HCT116 (cell line): ENCODE measurements around the gene TRPM7.

Experiments used
- EZH2 ChIP-seq: fragments of 200-600 bp; sonication (generic); IDR thresholded peaks from 2 replicates; pipeline ENCODE4 v1.6.1; 2017; ENCODE audit warnings: antibody characterized with exemption, mixed run types
- EZH2phosphoT487 ChIP-seq: fragments of 200-600 bp; IDR thresholded peaks from 2 replicates; pipeline ENCODE4 v1.6.1; 2018; ENCODE audit warnings: antibody characterized with exemption, borderline replicate concordance
- POLR2A ChIP-seq: IDR thresholded peaks from 2 replicates; pipeline ENCODE4 v1.7.0; 2011; ENCODE audit warnings: borderline replicate concordance; ENCODE audit not compliant: insufficient read depth, insufficient read length; ENCODE audit errors: extremely low read depth
- POLR2AphosphoS5 ChIP-seq: IDR thresholded peaks from 2 replicates; pipeline ENCODE4 v1.6.1; 2011; ENCODE audit warnings: mild to moderate bottlenecking, low read depth, low read length, moderate library complexity
- RAD21 ChIP-seq: IDR thresholded peaks from 2 replicates; pipeline ENCODE4 v1.6.1; 2012; ENCODE audit warnings: low read depth, mild to moderate bottlenecking
- SIN3A ChIP-seq: IDR thresholded peaks from 2 replicates; pipeline ENCODE4 v1.6.1; 2012; ENCODE audit warnings: low read depth
- ZBTB33 ChIP-seq: IDR thresholded peaks from 2 replicates; pipeline ENCODE4 v1.6.1; 2011; ENCODE audit warnings: mild to moderate bottlenecking, low read length, moderate library complexity; ENCODE audit not compliant: insufficient replicate concordance; ENCODE audit errors: extremely low read depth
- ZNF274 ChIP-seq: fragments of 200-500 bp; sonication (Bioruptor generic); IDR thresholded peaks from 2 replicates; pipeline ENCODE4 v1.6.1; 2014; ENCODE audit warnings: mild to moderate bottlenecking, low read depth, low read length, inconsistent platforms
- TF ChIP-seq, protein P1 (sequence below), 3 experiments: fragments of 200-600 bp in 1 of 3; sonication (generic) in 1 of 3; IDR thresholded peaks in 2 of 3; conservative IDR thresholded peaks in 1 of 3; 2 replicates each; pipeline ENCODE4 v1.5.1; 2012 to 2017; ENCODE audit warnings: low read depth in 2 of 3, low read length in 2 of 3, antibody characterized with exemption in 1 of 3, borderline replicate concordance in 1 of 3, control low read depth in 1 of 3, mild to moderate bottlenecking in 1 of 3, mixed read lengths in 1 of 3, mixed run types in 1 of 3, moderate library complexity in 1 of 3; ENCODE audit not compliant: insufficient read depth in 1 of 3
- TF ChIP-seq, protein P2 (sequence below): IDR thresholded peaks from 2 replicates; pipeline ENCODE4 v1.6.1; 2012; ENCODE audit warnings: low read depth

- TF ChIP-seq EZH2phosphoT487 (no peak), RAD21 (no peak), POLR2A (no peak), POLR2AphosphoS5 (no peak), ZBTB33 (no peak), EZH2 (no peak), SIN3A (no peak), ZNF274 (no peak)
- TF ChIP-seq, protein P1, sequence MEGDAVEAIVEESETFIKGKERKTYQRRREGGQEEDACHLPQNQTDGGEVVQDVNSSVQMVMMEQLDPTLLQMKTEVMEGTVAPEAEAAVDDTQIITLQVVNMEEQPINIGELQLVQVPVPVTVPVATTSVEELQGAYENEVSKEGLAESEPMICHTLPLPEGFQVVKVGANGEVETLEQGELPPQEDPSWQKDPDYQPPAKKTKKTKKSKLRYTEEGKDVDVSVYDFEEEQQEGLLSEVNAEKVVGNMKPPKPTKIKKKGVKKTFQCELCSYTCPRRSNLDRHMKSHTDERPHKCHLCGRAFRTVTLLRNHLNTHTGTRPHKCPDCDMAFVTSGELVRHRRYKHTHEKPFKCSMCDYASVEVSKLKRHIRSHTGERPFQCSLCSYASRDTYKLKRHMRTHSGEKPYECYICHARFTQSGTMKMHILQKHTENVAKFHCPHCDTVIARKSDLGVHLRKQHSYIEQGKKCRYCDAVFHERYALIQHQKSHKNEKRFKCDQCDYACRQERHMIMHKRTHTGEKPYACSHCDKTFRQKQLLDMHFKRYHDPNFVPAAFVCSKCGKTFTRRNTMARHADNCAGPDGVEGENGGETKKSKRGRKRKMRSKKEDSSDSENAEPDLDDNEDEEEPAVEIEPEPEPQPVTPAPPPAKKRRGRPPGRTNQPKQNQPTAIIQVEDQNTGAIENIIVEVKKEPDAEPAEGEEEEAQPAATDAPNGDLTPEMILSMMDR (IDR thresholded peaks at IDR 0.05 in 2 of 3, conservative IDR thresholded peaks at IDR 0.05 in 1 of 3; ENCODE audit: borderline replicate concordance in 1 of 3, insufficient read depth in 1 of 3, low read depth in 2 of 3, low read length in 2 of 3): no peak
- TF ChIP-seq, protein P2, sequence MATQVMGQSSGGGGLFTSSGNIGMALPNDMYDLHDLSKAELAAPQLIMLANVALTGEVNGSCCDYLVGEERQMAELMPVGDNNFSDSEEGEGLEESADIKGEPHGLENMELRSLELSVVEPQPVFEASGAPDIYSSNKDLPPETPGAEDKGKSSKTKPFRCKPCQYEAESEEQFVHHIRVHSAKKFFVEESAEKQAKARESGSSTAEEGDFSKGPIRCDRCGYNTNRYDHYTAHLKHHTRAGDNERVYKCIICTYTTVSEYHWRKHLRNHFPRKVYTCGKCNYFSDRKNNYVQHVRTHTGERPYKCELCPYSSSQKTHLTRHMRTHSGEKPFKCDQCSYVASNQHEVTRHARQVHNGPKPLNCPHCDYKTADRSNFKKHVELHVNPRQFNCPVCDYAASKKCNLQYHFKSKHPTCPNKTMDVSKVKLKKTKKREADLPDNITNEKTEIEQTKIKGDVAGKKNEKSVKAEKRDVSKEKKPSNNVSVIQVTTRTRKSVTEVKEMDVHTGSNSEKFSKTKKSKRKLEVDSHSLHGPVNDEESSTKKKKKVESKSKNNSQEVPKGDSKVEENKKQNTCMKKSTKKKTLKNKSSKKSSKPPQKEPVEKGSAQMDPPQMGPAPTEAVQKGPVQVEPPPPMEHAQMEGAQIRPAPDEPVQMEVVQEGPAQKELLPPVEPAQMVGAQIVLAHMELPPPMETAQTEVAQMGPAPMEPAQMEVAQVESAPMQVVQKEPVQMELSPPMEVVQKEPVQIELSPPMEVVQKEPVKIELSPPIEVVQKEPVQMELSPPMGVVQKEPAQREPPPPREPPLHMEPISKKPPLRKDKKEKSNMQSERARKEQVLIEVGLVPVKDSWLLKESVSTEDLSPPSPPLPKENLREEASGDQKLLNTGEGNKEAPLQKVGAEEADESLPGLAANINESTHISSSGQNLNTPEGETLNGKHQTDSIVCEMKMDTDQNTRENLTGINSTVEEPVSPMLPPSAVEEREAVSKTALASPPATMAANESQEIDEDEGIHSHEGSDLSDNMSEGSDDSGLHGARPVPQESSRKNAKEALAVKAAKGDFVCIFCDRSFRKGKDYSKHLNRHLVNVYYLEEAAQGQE: no peak
Measured at GRCh38 chr15:50665938-50666337, 20.7 kb downstream of the TRPM7 start.
